A204.1 (cell line): ENCODE measurements around the gene NCS1.

ENCODE experiments used
- FAIRE-seq: peaks from 2 replicates; lab custom pipeline; 2012; peaks lifted over from hg19 to GRCh38; lab: Jason Lieb, UNC

The NCS1 gene

DNA sequence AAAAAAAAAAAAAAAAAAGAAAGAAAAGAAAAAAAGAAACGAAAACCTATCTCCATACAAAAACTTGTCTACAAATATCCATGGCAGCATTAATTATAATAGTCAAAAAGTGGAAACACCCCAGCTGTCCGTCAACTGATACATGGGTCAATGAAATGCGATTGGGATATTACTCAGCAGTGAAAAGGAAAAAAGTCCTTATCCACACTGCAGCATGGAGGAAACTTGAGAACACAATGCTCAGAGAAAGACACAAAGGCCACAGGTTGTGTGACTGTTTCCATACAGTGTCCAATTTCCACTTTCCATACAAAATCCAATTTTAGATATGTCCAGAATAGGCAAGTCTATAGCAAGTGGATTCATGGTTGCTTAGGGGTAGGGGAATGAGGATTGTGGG, 24.3 kb upstream of the NCS1 start:
- no peak for FAIRE-seq

DNA sequence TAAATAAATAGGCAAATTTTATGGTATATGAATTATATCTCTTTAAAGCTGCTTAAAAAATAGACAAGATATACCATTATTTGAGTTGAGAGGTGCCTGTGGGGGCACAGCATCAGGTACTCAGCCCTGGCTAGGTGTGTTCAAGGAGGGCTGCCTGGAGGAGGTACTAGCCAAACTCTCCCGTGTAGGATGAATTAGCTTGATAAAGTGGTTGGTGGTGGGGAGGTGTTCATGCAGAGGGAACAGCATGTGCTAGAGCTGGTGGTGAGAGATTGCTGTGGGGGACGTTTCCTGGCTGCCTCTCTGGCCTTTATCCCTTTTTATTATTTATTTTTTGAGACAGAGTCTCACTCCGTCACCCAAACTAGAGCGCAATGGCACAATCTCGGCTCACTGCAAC, 23.2 kb upstream of the NCS1 start:
- no peak for FAIRE-seq

DNA sequence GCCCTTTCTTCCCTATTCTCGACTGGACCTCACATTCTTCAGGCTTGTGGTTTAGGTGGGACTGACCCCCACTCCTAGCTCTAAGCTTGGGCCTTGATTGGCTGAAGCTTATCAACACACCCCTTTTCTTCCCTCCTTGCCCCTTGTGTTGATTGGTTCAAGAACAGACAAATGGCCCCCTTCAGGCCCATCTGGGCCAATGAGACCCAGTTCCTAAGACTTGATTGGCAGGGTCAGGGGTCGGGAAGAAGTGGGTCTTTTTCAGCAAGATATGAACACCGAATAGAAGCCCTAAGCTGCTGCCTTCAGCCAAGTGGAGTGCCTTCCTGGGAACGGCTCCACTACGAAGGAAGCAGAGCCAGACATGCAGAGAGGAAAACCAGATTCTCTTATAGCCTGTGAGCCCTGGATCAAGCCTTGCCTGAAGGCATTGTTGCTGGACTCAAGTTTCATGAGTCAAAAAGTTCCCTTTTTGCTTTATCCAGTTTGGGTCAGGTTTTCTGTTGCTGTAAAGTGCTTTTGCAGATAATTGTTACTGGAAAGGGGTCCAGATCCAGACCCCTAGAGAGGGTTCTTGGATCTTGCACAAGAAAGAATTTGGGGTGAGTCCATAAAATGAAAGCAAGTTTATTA, 22.4 kb upstream of the NCS1 start:
- FAIRE-seq = no peak

DNA sequence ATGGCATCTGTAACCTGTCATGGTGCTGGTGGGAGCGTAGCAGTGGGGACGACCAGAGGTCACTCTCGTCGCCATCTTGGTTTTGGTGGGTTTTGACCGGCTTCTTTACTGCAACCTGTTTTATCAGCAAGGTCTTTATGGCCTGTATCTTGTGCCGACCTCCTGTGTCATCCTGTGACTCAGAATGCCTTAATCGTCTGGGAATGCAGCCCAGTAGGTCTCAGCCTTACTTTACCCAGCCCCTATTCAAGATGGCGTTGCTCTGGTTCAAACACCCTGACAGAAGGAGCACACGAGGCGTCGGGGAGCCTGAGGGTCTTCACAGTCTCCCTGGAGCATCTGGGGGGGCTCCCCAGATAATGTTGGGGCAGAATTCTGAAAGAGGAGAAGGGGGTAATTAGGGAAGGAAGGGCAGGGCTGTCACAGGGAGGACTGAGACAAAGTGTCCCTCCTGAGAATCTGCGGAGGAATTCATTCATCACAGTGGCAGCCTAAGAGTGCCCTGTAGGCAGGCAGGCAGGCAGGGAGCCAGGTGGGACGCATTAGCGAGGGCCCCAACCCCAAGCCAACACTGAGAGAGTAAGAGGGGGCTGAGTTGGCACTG, 21.3 kb upstream of the NCS1 start:
- FAIRE-seq = no peak

DNA sequence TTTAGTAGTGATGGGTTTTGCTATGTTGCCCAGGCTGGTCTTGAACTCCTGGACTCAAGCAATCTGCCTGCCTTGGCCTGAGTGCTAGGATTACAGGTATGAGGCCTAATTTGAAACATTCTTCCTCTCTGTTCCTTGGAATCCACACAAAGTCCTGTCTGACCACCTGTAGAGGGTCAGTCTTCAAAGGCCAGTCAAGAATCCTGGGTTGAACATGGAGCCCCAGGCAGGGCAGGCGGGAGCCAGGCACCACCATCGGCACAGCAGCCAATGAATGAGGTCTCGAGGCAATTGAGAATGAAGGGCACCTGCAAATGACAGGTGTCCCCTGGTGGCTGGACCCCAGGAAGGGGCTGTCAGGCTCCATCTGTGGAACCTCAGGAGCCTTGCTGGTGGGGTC, 17.4 kb upstream of the NCS1 start:
- FAIRE-seq = no peak

DNA sequence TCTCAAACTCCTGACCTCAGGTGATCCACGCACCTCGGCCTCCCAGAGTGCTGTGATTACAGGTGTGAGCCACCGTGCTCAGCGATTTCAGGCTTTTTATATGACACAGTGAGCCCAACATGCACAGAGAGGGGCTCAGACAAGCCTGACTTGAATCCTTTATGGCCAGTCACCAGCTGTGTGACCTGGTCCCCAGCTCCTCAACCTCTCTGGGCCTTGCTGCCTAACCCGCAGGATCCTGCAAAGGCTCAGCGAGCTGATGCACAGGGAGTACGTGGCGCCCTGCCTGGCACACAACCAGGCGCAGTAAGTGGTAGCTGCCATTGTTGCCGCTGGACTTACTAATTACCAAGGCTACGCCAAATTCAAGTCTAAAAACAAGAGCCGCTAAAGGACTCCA, 16.6 kb upstream of the NCS1 start:
- no peak for FAIRE-seq

DNA sequence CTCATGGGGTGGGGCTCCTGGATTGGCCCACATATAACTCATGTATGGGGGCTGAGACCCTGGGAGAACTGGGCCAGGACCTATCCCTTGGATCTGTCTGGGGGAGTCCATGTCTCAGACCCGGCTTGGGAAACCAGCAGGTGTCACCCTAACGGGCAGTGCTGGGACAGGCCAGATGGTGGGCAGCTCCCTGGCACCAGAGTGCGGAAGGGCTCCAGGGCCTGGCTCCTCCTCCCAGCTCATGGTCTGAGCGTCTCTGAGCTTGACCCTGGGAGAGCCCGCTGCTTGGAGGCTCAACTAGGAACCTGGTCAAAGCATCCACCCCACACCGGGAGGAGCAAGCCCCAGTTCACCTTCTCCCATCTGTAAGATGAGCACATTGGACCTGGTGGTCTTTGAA, 15.5 kb upstream of the NCS1 start:
- no peak for FAIRE-seq

DNA sequence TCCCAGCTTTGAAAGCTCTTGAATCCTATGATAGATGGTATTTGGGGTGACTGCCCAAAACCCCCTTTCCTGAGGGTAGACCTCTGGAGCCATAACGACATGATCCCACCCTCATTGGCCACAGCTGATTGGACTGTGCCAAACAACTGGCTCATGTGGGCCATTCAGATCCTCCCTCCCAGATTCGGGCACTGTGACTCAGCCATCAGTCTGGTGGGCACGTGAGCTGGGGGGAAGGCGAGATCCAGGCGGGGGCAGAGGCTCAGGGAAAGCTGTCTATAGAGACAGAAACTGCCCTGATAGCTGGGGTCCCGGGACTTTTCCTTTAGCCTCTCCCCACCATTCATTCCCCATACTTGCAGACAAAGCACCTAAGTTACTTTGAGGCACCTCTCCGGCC, 15.1 kb upstream of the NCS1 start:
- FAIRE-seq = no peak

DNA sequence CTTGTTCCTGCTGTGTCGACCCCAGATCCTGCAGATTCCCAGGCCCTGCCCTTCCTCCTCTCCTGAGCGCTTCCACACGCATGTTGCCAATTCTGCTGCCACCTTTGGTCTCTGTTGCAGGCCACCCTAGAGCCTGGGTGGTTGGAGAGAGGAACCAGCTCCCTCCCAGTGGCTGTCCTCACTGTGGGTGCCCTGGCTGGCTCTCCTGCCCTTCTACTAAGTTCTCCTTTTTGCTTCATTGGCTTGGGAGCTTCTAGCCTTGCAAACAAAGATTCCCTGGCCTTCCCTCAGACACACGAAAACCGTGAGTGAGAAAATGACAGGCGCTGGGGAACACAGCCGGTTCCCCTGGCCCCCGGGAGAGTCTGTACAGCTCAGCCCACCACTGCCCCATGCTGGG, 14.2 kb upstream of the NCS1 start:
- no peak for FAIRE-seq

DNA sequence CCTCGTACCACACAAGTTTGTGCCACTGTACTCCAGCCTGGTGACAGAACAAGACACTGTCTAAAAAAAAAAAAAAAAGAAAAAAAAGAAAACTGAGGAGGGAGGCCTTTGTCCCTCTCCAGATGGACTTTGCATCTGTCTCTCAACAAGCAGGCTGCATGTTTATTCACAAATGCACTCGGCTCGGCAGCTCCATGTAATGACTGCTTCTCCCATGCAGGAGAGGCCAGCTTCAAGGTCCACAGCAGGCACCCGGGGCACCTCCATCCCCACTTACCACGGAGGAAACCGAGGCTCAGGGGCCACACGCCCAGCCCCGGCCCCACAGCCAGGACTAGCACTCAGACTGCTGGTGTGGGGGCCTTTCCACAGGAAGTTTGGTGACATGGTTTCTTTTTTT, 13.1 kb upstream of the NCS1 start:
- no peak for FAIRE-seq

DNA sequence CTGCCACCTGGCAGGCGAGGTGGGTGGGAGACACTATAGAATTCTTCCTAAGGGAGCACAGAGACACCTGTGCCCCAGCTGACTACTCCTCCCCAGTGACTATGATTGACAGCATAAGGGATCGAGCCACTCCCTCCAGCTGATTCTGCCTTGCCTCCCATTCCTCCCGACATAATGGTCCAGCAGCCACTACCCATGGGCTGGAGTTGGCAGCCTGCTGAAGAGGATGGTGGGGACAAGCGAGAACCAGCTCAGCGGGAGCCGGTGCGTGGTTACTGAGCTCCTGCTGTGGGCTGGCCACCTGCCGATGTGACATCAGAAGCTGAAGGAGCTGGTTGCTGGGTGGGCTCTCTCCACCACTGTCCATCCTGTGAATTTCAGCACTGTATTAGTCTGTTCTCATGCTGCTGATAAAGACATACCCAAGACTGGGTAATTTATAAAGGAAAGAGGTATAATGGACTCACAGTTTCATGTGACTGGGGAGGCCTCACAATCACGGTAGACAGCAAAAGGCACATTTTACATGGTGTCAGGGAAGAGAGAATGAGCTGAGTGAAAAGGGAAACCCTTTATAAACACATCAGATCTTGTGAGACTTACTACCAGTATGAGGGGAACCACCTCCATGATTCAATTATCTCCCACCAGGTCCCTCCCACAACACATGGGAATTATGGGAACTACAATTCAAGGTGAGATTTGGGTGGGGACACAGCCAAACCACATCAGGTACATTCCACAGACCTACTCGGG, 12.1 kb upstream of the NCS1 start:
- no peak for FAIRE-seq

DNA sequence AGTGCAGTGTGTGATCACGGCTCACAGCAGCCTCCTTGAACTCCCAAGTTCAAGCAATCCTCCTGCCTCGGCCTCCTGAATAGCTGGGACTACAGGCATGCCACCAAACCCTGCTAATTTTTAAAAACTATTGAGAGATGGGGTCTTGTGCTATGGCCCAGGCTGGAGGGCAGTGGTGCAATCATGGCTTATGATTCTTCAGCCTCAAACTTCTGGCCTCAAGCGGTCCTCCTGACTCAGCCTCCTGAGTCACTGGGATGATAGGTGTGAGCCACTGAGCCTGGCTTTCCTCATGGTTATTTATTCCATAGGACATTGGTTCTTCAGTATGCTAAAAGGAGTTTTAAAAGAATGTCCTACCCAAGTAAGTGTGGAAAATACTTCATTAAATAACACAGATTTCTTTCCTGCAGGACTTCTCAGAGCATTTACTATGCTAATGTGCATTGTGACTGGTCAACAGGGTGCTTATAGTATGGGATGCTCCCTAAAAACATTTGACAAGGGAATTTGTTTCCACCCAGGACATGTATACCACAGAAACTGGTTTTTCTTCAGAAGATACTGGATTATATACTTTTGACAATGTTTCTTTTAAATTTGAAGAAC, 11.2 kb upstream of the NCS1 start:
- FAIRE-seq = no peak

DNA sequence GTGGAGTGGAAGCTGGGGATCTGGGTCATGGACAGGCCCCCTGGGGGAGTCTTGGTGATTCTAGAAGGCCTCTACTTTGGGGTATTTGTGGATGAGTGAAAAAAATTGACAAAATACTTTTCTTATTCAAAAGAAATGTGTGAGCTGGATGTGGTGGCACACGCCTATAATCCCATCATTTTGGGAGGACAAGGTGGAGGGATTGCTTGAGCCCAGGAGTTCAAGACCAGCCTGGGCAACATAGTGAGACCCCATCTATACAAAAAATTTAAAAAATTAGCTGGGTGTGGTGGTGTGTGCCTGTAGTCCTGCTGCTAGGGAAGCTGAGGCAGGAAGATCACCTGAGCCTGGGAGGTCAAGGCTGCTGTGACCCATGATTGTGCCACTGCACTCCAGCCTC, 6.6 kb upstream of the NCS1 start:
- no peak for FAIRE-seq

DNA sequence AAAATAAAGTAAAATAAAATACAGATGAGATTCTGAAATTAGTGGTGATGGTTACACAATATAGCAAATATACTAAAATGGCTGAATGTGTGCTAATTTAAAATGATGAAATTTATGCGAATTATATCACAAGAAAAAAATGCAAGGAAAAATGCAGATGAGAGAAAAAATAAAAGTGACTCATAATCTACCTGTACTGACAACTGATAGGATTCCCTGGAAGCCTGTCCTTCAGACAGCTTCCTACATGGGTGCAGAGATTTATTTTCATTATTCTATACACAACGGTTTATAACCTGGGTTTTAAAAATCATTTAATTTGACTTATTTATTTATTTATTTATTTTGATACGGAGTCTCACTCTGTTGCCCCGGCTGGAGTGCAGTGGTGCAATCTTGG, 5.8 kb upstream of the NCS1 start:
- no peak for FAIRE-seq

DNA sequence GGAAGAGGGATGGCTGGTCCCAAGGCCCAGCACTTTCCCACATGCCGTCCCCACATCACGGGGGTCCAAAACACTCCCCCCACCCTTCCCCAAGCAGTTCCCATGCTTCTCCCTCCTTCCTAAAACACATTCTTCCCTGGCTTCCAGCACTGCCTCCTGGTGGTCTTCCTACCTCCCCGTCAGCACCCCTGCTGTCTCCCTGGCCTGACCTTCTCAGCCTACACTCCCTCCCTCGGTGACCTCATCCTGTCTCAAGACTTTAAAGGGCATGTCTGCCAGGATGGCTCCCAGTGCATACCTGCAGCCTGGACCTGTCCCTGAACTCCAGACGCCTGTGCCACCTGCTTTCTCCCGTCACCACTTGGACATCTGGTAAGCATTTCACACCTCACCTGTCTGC, 4.3 kb upstream of the NCS1 start:
- no peak for FAIRE-seq

DNA sequence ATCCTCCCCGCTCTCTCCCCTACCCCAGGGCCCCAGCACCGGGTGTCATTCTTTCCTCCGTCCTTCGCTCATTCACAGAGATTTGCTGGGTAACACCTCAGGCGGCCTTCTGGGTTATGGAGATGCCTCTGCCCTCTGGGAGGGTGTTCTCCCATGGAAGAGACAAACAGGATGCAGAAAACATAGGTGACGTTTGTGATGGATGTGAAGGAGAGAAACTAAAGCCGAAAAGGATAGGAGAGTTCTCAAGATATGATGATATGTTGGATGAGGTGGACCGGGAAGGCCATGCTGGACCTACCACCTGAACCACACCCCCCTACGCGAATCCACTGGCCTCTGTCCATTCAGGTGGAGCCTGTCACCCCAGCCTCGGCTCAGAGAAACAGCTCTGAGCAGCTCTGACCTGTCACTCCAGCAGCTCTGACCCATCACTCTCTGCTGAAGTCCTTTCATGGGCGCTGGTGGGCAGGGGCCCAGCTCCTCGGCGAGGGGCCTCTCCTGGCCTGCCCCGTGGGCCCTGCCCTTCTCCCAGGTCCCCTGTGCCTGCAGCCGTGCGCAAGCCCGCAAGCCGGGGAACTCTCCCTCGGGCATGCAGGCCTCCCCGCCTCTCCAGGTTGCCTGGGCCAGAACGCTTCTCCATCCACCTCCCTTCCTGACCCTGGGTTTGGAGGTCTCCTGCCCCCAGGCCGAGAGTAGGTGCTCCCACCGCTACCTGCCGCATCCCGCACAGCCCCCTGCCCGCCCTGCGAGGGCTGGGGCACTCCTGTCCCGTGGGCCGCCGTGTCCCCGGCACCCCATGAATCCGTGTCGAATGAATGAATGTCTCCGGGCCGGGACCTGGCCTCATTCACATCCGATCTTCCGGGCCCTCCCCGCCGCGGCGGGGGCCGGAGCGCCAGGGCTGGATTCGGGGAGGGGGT, 717 bp upstream of the NCS1 start:
- no peak for FAIRE-seq

DNA sequence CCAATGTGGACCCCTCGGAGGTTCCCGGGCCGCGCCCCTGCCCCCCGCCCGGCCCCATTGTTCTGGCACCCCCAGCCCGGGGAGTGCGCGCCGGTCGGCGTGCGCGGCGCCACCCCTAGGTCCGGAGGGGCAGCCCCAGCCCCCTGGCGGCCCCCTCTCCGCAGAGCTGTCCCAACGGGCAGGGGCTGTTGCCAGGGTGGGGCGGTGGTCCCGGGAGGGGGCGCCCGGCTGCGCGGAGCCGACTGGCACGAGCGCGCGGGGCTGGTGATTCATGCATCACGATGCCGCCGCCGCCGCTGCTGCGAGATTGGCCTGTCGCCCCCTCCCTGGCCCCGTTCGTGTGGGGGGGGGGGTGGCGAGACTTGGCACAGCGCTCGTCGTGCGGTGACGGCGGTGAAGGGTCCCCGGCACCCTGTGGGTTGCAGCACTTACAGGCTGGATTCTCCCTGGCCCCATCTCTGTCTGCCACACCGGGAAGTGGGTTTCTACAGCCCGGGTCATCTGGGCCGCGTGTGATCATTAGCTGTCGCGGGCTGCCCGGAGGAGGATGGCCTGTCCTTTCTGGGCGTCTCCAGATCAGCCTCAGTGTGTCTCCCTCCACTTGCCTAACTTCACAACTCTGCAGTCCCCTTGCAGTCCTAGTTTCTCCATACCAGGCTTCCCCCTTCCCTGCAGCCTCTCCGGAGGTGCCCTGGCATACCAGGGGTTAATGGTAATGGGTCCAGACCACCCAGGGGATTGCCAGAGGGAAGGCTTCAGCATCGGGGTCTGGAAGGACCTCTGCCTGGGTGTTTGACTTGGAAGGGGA, 858 bp downstream of the NCS1 start:
- no peak for FAIRE-seq

DNA sequence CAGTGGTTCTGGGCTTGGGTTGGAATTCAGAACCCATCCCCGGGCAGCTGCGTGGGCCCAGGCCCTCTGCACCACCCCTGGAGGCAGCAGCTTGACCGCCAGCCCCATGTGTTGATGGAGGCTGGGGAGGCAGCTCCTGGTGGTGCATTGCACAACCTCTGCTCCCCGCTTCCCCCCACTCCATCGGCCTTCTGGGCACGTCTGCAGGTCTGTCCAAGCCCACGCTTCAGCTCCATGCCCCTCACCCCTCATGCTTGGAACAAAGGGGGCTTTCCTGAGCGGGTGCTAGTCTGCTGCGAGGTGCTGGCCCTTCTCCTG, 1.4 kb downstream of the NCS1 start:
- FAIRE-seq = no peak

DNA sequence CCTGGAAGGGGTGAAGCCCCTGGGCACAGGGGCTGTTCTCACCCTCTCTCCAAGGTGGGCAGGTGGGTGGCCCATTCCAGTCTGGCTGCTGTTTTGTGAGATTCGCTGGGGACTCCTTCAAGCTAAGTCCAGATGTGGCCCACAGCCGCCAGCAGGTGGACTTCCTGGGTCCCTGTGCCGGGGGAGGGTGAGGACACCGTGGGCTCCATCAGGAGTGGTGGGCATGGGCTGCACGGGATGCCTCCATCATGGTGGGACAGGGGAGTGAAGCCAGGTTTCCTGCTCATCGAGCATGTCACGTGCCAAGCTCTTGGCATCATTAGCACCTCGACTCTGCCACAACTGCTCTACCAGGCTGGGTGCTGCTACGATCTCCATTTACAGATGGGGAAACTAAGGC, 1.8 kb downstream of the NCS1 start:
- no peak for FAIRE-seq

DNA sequence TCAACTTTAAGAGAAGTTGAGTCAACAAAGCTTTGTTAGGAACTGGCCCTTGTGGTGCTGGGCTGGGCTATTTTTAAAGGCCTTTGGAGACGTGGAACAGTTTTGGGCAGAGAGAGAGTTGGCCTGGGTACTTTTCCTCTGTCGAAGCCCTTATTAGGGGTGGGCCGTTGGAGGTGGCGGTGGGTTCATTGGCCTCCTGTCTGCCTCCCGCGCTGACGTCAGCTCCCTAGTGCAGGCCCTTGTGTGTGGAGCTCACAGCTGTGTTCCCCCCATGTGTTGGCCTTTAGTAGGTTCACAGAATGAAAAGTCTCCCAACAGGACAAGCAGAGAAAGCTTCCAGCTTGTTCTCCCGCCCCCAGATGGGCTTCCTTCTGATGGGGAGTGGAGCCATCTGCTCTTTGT, 2.7 kb downstream of the NCS1 start:
- no peak for FAIRE-seq

DNA sequence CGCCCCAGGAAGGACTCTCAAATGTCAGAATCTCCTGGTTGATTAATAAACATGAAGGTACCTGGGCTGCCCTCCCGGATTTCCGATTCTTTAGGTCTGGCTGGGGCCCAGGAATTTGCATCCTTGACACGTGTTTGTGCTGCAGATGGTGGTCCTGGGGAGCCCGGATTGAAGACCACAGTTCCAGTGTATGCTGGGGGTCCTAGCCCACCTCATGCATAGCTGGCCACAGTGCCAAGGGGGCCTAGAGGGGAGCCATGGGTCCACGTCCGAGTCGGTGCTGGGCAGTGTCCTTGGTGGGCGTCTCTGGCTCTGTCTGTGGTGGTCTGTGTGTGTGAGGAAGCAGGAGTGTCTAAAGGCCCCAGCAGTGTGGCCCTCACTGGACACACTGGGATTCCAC, 3.2 kb downstream of the NCS1 start:
- FAIRE-seq = no peak

DNA sequence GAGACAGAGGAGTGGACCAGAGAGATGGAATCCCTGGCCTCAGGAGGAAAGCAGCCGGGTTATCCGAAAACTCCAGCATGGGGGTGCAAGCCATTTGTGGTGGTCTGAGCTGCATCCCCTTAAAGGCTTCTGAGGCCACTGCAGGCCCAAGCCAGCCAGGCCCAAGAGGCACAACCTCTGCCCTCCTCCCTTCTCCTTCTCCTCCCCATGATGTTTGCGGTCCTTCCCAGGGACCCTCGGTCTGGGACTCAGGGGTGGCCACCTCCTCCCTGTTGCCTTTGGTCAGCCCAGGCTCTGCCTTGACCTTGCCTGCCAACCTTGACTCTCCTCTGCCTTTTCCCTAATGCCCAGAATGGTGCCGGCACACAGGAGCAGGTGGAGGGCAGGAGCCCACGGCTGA, 4.6 kb downstream of the NCS1 start:
- FAIRE-seq = no peak
